Esophagus mucosa (tissue), 1 donor: ENCODE results near the gene ZNF385B. TPM values are rescaled to one million over a fixed set of nuclear protein-coding genes. Genes with fewer than 3 reads are reported as not detected.

Source experiments
- ATAC-seq: fragments of 200-7000 bp; cut with Tn5 transposase; one replicate; pipeline ENCODE4 v1.9.1; 2020
- total RNA-seq: library from RNA; stranded (reverse); gene quantifications from one replicate; pipeline ENCODE4 v1.2.4, GENCODE V29; 2023
- donor health status: DM: yes; HTN: yes; CAD: no.

Gene ZNF385B
- total RNA-seq, 1 donor from 2014 or later: 0.32 TPM

DNA sequence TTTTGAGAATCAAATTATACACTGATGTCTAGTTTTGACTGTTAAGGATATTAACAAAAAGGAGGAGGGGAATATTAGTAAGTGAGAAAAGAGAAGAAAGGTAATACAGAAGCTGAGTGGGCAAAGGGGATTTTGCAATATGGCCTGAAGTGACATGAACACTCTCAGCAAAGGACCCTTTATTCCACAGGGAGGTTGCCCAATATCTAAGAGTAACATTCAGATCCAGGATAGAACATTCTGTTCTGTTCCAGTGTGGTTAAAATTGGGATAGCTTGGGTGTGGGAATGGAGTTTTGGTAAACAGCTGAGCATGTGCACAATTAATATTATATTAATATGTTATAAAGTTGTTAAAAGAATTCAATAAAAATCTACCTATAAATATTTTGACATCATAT is 120.1 kb downstream of the ZNF385B start:
- no peak for ATAC-seq

- no peak for ATAC-seq
These were observed 131.4 kb downstream of the ZNF385B start for GRCh38 chr2:179729966-179730365.

GRCh38 chr2:179726461-179727180 is 134.8 kb downstream of the ZNF385B start:
- ATAC-seq: no peak

GRCh38 chr2:179724403-179724802 is 137.0 kb downstream of the ZNF385B start:
- no peak for ATAC-seq

DNA sequence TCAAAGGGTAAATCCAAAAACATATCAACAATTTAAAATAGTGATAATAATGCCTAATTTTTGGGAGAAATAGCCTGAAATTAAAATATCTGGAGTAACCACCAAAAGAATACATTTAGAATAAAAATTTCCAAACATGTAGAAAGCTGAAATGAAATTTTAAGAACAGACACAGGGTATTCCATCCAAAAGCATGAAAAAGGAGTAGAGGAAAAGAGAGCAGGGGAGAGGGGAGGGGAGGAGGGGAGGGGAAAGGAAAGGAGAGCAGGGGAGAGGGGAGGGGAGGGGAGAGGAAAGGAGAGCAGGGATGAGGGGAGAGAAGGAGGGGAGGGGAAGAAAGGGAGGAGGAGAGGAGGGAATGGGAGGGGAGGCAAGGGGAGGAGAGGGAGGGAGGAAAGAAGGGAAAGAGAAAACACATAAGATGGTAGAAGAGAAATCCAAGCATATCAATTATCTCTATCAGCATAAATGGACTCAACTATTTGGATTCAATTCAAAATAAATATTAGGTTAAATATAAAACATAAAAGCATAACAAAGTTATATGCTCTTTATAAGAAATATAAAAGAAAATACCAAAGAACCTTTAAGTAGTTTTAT is 141.1 kb downstream of the ZNF385B start:
- ATAC-seq: no peak

DNA sequence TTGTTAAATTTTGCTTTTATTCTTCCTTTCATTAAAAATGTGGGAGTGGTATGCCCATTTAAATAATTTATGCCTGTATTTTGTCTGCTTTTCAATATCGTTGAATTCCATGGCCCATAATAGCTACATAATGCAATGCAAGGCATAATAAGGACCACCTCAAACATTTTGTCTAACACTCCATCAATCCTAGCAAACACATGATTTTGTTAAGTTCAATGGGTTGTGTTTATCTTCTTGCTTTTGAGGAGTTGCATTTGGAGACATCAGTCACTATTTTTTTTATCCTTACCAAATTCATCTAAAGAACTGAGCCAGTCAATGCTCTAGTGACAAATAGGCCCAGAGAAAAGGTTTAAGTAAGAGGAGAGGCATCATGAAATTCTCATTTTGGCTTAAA is 145.5 kb downstream of the ZNF385B start:
- no peak for ATAC-seq

DNA sequence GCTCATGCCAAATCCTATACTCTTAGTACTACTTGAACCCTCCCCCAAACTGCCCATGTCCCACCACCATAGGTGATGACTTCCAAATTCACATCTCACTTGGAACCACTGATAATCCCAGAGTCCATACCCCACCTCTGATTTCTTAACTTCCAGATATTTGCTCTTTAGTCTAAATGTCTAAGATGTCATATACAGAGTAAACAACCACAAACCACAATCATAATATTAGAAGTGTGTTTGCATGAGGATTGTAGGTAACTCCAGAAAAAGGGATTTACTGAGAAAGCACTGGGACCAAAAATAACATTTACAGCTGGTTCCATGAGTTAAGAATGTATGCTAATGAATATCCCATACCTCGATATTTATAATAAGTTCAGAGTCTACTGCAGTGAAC is 146.2 kb downstream of the ZNF385B start:
- ATAC-seq: no peak

DNA sequence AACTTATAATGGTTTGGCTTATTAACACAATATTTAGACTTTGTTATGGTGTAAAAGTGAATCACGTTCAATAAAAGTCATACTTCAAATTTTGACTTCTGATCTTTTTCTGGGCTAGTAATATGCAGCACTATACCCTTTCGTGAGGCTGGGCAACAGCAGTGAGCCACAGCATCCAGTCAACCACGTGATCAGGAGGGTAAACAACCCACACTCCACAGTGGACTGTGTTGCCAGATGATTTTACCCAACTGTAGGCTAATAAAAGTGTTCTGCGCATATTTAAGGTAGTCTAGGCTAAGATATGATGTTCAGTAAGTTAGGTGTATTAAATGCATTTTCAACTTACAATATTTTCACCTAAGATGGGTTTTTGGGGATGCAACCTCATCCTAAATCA is 148.6 kb downstream of the ZNF385B start:
- ATAC-seq: no peak

DNA sequence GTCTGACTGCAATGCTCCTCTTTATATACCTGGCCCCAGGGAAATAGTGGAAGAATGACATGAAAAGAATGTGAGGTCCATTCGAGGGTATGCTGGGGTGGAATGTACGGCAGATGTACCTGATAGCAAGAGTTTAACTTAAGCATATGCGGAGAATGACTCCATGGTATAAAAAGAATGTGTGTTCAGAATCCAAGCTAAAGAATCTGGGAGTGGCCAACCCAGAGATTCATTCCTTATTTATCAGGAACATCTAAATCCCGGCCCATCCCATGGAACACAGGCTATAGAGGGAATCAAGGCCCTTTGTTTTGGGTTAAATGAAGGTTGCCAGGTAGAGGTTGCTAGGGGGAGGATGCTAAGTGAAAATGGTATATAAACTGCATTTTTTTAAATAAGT is 150.0 kb downstream of the ZNF385B start:
- ATAC-seq: no peak

DNA sequence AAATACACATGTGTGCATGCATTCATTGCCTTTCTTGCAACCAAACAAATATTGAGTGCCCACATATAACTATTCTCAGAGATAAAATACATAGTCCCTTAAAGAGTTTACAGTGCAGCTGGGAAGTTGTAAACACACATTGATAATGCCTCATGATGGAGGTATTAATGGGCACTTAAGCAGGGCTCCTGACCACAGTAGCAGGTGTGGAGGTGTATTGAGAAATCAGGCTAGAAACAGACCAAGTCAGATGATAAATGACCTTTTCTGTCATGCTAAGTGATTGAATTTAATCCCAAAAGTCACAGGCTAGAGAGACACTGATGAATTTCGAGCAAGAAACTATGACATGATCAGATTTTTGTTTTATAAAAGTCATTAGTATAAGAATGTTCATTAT is 157.7 kb downstream of the ZNF385B start:
- ATAC-seq: no peak

GRCh38 chr2:179702912-179703311 is 158.5 kb downstream of the ZNF385B start:
- no peak for ATAC-seq

- ATAC-seq: no peak
These were observed 159.8 kb downstream of the ZNF385B start for GRCh38 chr2:179701524-179702110.

- ATAC-seq: no peak
These were observed 165.9 kb downstream of the ZNF385B start for GRCh38 chr2:179695486-179695885.

GRCh38 chr2:179694963-179695362 is 166.4 kb downstream of the ZNF385B start:
- ATAC-seq: no peak

DNA sequence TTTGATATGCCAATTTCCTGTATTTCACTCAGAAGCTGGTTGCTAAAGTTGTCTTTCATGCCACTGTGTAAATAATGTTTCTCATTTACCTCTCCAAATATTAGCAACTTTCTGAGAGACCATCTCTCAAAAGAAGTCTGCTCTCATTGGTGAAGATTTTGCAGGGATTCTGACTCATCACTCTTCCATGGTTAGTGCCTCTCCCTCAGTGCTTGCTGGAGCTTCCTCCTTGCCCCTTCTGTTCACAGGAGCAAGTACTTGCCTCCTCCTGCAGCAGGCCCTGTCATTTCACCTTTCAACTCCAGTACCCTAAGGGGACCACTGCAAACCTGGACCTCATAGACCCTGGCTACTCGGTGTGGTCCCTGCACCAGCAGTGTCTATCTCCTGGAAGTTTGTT is 168.8 kb downstream of the ZNF385B start:
- ATAC-seq: no peak

GRCh38 chr2:179692043-179692442 is 169.4 kb downstream of the ZNF385B start:
- no peak for ATAC-seq

DNA sequence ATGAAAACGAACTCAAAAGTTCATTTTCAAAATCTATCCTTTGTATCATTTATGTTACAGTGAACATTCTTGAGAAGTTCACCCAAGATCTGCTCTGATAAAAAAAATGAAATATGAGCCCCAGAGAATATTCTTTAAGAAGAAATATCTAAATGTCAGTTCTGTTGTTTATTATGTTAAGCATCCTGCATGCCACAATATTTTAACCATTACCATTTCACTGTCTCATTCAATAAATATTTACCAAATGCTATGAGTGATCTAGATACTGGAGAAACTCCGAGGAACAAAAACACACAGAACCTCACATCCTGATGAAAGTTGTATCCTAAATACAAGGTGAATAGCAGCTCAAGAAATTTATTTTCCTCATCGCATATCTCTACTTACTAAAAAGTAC is 170.2 kb downstream of the ZNF385B start:
- no peak for ATAC-seq

- ATAC-seq: no peak
These were observed 174.6 kb downstream of the ZNF385B start for GRCh38 chr2:179686718-179687342.

- no peak for ATAC-seq
These were observed 175.3 kb downstream of the ZNF385B start for GRCh38 chr2:179686069-179686468.

DNA sequence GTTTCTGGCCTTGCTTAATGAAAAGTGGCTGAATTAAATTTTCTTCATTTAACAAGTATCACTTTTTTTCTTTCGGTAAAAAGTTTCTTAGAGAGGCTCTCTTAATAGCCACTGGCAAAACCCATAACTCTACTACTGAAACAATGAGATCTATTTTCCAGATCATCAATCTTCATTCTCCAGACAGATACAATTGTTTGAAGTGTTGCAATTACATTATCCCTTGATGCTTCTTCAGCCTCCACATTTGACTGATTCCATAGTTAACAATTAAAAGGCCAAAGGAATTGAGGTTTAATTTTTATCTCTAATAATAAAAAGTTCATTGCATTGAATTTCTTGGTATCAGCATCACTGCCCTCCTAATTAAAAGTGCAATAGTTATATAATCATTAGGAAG is 176.3 kb downstream of the ZNF385B start:
- no peak for ATAC-seq

GRCh38 chr2:179682756-179683155 is 178.7 kb downstream of the ZNF385B start:
- ATAC-seq: no peak

GRCh38 chr2:179677746-179678505 is 183.5 kb downstream of the ZNF385B start:
- no peak for ATAC-seq

GRCh38 chr2:179677077-179677688 is 184.2 kb downstream of the ZNF385B start:
- ATAC-seq: no peak
